HG02973 (cell line): ENCODE data around the gene TLL2.

Experiments
- ATAC-seq: cut with Tn5 transposase; IDR thresholded peaks from one replicate; pipeline ENCODE4 v1.9.1; 2021; ENCODE audit warnings: moderate library complexity; ENCODE audit not compliant: unreplicated experiment

Gene TLL2

DNA sequence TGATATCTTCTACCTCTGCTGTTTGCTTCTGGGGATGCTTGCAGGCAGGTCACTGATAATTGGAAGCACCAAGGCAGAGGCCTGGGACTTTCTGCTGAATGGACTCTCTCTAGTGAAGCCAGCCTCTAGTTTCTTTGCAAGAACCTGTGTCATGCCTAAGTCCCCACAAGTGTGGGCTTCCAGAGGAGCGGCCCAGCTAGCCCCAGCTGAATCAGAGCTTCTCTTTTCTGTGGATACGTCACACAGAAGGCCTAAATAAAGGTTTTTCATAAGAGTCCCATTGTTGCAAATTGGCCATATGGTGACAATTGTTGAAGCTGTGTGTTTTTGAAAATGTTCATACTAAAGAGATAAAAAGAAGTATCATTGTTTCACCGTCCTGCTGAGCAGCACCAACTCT lies 148.2 kb downstream of the TLL2 start:
- no peak for ATAC-seq

DNA sequence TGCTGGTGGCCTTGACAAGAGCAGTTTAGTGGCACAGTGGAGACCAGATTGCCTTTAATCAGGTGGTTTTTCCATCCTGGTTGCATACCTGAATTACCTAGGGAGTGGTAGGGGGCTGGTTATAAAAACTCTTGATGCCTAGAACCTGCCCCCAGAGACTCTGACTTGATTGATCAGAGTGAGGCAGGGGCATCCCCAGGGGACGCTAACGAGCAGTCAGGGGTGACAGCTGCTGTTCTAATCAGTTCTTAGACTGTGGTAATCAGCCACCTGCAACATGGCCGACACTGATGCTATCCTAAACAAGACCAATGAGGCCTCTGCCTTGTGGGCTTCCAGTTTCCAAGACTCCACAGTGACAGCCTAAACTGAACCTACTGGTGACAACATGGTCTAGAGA lies 153.0 kb downstream of the TLL2 start:
- ATAC-seq = no peak

DNA sequence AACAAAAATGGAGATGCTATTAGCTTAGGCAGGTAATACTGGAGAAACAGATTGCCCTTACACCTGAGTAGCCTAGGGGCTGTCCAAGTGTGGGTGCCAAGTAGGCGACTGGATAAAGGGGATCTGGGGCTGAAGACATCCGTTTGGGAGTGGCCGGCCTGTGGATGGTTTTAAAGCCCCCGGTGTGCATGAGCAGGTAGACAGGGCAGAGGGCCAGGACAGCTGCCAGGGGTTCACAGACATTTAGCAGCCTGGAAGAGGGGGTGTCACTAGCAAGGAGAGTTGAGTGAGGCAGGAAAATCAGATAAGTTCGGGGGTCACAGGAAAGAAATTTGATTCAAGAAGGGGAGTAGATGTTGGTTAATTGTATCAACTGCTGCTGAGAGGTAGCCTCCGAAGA lies 153.4 kb downstream of the TLL2 start:
- no peak for ATAC-seq

DNA sequence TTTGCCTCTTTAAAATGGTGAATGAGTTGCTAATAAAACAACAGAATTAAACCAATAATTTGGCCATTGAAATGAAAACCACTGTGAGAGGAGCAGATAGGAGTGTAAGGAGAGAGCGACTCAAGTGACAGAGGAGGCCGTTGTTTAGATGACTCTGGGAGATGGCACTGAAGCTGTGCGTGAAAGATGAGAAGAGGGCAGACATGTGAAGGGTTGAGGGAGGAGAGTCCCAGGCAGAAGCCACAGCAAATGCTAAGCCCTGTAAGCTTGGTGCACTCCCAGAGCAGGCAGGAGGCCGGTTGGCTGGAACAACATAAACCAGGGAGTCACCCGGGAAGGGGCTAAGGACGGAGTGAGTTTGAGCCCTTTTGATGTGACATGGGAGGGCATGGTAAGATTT lies 154.1 kb downstream of the TLL2 start:
- ATAC-seq = no peak

DNA sequence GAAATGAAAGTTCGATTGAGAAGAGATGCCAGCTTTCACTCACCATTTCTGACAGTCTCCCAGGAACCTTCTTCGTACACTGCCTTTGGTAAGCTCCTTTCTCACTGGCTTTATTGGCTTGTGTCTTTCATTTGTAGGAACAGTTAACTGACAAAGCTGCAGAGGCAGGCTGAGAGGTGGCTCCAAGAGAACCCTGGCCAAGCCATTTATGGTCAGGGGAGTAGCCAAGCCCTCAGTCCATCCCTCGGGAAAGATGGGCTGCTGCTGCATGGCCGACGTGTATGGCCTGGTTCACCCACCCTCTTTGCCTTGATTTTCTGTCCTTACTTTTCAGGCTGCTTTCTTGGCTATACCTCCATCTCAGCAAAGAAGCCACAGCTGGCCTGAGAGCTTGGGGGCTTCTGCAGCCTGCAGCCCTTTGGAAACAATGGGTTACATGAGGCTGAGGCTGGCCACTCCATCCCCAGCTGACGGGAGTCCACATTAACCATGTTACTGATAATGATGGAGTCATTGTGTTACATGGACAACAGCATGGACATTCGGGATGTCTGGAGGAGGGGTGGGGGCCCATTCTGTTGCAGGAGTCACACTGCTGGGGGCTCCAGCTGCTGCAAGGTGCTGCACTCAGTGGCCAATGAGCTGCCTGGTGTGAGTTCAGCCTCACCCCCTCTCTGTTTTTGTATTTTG lies 154.7 kb downstream of the TLL2 start, which contains the start of gene OPALIN:
Gene OPALIN (minus strand): TSS at position 152 of the 690 bp plus-strand sequence. CDS start 106 bp downstream, at position 46.
- ATAC-seq = no peak

DNA sequence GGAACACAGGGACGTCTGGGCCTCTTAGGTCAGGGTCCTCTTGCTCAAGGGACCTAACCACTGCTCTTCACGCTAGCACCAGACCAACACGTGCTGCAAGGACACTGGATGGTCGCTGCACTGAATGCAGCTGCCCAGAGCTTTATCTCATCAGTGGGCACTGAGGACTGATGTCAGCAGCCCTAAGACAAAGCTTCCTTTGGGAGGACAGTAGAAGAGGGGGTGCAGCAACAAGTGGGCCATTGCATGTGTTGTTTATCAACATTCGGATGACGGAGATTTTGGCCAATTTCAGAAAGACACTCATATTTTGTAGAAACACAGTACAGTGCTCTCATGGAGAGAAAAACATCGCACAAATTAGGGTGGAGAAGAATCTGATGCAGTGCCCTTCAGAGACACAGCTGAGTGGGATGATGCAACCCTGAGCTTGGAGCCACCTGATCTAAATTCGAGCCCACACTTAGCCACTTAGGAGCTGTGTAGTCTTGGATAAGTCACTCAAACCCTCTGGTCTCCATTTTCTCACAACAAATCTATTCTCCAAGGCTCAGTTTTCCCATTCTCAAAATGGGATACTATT lies 156.6 kb downstream of the TLL2 start:
- ATAC-seq = no peak

DNA sequence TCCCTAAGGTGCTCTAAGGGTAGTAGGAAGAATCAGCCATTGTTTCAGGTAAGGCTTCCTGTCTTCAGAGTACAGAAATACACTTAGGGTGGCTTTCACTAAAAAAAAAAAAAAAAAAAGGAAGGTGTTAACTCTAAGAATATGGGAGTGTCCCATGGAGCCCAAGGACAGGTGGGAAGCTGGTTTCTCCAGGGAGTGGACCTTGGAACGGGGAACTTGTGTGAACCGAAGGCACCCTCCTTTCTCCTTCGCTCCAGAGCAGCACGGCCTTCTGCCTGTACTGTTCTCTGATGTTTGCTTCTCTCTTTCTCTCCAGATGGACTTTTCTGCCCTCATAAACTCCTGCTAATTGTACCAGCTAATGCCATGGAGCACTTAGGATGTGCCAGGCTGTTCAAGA lies 161.1 kb downstream of the TLL2 start:
- no peak for ATAC-seq

DNA sequence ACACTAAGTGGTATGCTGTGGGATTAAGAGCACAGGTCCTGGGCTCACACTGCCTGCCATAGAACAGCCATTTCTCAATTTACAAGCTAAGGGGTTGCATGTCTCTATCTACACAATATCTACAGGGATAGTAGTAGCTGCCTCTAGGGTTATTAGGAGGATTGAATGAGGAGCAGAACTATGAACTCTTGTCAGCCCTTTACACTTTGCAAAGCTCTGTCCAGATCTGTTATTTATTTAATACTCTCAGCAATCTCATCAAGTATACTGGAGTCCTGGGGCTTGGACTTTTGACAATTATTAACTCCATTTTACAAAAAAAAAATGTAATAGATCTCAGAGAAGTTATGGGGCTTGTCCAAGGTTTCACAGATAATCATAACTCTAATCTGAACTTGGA lies 161.7 kb downstream of the TLL2 start:
- no peak for ATAC-seq

DNA sequence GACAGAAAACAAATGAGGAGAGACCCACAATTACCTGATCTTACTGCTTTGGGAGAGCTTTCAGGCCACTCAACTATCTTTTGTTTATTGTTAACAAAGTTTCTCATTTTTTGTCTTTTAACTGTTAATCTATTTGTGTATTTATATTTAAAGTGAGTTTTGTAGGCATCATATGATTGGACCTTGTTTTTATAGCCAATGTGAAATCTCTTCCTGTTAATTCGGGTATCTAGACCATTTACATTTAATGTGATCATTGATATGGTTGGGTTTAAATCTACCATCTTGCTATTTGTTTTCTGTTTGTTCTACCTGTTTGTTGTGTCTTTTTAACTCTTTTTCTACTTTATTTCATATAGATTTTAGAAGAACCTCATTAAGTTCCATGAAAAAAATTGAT lies 167.4 kb downstream of the TLL2 start:
- no peak for ATAC-seq

DNA sequence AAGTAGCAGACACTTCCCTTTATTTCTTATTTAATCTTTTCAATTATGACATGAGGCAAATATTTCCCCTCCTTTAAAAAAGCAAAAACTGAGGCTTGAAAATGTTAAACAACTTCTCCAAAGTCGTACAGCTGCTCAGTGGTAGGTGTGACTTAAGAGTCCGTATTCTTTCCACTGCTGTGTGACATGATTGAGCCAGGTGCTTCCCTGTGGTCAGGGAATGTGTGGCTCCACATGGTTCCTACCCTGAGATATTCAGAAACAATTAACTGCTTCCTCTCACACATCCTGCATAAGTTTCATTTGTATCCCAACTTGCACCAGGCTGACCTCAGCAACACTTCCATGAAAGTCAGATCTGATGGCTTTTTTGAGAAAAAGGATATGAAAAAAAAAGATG lies 168.5 kb downstream of the TLL2 start:
- no peak for ATAC-seq

DNA sequence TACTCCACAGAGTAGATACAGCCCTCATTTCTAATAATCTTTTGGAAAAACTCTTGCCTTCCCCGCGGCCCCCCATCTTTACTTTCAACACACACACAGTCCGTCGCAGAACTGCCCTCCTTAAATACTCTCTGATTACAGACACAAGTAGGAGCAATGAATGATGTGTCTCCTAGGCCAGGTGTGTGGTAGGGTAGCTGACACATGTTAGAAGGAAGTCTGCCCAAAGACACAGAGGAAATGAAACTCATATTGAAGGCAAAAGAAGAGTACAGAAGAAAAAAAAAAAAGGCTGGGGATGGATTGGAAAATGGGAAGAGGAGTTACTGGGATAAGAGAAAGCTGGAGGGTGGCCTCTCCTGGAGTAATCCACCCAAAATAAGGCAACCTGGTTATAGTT lies 169.5 kb downstream of the TLL2 start:
- ATAC-seq = no peak

DNA sequence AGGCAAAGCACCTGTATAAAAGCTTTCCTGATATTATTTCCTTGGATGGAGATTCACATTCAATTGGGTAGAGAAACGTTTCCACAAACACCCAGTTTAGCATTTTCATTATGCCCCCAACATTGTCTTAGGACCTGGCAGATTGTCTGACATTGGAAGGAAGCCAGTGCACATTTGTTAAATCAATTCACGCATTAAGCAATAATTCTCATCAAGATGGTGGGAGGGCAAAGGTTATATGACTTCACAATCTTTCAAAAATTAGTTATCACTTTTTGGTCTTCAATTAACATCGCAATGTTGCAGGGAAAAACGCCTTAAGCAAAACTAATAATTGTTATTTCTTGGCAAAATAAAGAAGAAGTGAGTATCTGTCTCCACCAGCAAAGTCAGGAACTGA lies 171.3 kb downstream of the TLL2 start:
- ATAC-seq = no peak

DNA sequence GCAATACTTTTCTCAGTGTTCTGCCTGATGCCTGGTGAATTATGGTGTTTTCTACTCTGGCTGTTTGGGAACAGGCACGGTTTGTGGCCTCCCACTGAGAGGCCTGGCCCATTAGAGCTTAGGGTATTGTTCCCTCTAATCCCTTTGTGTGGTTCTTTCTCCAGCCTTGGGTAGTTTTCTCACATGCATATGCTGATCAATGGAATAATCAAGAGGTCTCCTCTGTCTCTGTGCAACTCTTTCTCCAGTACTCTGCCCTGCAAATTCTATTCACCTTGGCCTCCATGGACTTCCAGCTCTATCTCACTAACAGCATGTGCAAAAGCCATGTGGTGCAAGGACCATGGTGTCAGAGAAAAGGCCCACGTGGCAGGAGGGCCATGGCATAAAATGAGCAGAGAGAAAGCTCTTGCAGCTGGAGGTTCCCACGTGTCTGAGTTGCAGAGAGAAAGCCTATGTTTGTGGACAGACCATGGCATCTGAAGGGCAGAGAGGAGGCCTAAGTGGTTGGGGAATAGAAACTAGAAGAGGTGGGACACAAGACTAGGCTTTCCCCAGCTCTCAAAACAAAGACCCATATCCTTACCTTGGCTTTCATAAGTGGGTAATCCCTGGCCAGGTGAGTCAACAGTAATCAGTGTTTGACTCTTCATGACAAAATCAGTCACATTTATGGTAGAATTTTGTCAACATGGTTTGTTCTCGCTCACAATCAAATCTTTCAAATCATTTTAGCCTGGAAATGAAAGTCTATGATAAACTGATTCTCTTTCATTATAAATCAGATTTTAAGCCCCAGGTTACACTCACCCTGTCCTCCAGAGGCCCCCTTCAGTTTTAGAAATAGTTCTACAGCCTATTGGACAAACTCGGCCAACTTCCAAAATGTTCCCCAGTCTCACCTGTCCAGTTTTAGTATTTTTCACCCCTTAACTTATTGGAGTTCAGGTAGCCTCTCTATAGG lies 172.2 kb downstream of the TLL2 start:
- peak; percentile 65 for ATAC-seq

DNA sequence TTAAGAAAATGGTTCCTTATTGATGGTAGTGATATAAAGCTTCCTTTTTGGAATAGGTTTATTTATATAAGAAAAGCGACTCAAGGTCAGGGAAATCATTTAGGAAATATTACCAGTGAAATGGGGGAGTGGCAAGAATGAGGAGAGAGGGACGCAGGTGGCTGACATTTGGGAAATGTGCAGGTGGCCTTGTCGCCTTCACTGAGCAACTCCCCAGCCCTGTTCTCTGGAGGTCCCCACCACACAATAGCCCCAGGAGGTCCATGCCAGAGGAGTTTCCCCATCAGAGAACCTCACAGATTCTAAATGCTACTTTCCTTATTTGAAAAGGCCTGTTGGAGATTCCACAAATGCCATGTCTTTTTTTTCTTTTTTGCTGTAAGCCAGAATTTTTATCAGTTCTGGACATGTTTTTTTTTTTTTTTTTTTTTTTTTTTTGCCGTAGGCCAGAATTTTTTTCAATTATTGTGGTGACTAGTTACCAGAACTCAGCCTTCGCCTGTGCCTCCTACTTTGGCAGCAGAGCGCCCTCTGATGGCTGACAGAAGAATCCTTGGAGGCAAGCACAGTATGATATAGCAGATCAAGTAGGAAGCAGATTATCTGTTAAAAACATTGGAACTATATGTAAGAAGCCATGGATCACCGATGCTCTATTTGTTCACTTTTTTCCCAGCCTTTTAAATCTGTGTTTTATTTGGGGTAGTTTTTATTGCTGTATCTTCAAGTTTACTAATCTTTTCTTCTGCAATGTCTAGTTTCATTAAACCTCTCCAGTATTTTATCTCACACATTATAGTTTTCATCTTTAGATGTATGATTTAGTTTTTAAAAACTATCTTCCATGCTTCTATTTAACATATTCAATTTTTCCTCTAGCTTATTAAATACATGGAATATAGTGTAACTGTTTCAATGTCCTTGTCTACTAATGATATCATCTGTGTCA lies 173.5 kb downstream of the TLL2 start:
- no peak for ATAC-seq

DNA sequence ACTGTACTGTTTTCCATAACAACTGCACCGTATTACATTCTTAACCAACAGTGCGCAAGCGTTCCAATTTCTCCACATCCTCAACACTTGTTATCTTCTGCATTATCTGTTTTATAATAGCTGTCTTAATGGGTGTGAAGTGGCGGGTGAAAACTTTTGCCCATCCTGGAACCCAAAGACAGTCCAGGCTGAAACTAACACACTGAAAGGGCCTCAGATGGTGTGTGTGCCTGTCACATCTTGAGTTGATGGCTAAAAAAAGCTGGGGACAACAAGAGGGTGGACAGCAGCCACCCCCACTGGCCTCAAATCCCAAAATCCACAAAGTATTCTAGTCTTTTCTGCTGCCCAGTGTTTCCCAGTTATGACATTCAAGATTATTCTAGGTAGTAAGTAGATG lies 174.3 kb downstream of the TLL2 start:
- ATAC-seq = no peak

DNA sequence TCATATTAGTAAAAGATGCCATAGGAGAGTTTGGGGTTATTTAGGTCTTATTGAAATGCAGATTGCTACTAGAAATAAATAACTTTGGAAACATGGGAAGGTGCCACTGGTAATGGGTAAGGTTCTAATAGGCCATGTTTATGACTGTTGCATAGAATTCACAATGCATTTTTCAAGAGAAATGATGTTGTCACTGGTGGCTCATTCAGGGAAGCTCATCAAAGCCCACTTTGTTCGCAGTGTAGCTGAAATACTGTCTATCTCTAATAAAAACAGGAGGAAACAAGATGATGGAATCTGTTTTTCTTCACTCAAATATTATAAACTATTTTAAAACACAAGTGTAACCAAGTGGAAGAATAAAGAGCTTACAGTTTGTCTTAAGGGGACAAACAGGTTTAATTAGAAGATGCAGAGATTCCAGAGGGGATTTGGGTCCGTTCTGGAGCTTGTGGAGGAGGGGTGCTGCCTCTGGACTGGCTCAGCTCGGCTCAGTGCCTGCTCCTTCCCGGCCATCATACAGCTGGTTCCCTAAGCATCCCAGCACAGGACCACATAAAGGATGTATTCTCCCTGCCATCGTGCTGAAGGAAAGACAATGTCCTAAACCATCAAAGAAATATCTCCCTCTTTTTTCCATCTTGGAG lies 175.3 kb downstream of the TLL2 start:
- ATAC-seq = no peak

DNA sequence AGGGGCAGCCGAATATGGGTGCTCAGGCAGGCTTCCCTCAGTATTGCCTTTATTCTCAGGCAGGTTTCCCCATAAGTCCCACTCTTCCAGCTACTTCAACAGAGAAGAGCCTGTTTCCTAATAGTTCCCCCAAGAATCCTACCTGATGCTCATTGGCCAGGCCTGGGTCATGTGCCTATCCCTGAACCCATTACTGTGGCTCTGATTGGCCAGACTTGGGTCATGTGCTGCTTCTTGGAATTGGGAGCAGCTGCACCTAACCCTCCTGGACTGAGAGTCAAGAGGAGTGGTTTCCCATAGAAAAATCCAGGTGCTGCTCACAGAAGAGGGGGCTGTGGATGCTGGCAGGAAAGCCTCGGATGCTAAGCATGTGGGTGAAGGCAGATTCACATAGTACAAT lies 176.6 kb downstream of the TLL2 start:
- no peak for ATAC-seq

DNA sequence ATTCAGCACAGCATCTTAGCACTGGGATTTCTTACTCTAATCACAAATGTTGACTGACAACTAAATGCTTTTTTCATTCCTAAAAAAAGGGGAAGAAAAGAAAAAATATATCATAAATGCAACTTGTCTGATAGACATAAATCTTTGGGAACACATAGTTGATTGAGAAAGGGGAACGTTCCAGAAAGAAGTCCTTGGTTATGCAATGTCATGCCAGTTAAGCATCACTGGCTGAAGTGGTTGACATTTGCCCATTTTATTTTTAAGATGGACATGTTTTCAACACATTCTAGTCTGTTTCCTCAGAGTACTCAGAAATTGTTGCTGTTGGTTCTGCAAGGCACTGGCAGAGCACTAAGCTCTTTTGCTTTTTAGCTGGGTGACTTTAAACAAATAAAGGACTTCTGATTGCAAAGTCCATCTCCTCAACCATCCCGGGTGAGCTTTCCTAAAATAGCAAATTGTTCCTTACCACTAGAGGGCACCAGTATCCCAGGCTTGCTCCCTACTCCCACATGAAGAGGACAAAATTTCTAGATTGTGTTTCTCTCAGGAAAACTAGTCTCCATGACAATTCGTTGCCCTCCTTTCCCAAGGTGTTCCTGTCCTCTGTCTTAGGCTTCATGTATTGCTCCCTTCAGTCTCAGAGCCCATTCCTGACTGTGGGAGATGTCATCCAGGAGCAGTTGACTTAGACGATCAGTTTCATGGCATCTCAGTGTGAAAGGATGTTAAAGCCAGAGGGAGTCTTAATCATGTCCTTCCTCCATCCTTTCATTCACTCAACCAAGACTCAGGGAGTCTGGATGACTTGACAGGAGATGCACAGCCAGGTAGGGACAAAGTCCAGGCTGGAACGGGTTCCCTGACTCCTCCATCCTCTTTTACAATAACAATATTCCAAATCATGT lies 178.9 kb downstream of the TLL2 start:
- no peak for ATAC-seq

DNA sequence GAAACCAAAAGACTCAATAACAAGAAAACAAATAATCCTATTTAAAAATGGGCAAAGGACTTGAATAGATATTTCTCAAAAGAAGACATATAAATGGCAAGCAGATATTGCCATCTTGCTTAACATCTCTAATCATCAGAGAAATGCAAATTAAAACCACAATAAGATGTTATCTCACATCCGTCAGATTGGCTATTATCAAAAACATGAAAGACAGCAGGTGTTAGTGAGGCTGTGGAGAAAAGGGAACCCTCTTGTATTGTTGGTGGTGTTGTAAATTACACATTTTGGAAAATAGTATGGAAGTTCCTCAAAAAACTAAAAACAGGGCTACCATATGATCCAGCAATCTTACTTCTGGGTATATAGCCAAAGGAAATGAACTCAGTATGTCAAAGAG lies 180.6 kb downstream of the TLL2 start:
- ATAC-seq = no peak
